ENCODE measurements around the gene SCAMP4.

- no peak for TF ChIP-seq CEBPB (IDR thresholded peaks at IDR 0.05; ENCODE audit: low read depth)
- no peak for TF ChIP-seq EZH2phosphoT487 (IDR thresholded peaks at IDR 0.05; ENCODE audit: borderline replicate concordance)
- TF ChIP-seq EGR1 (IDR thresholded peaks at IDR 0.05; ENCODE audit: low read depth), result no peak
- TF ChIP-seq, protein P1, sequence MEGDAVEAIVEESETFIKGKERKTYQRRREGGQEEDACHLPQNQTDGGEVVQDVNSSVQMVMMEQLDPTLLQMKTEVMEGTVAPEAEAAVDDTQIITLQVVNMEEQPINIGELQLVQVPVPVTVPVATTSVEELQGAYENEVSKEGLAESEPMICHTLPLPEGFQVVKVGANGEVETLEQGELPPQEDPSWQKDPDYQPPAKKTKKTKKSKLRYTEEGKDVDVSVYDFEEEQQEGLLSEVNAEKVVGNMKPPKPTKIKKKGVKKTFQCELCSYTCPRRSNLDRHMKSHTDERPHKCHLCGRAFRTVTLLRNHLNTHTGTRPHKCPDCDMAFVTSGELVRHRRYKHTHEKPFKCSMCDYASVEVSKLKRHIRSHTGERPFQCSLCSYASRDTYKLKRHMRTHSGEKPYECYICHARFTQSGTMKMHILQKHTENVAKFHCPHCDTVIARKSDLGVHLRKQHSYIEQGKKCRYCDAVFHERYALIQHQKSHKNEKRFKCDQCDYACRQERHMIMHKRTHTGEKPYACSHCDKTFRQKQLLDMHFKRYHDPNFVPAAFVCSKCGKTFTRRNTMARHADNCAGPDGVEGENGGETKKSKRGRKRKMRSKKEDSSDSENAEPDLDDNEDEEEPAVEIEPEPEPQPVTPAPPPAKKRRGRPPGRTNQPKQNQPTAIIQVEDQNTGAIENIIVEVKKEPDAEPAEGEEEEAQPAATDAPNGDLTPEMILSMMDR (IDR thresholded peaks at IDR 0.05 in 2 of 3, conservative IDR thresholded peaks at IDR 0.05 in 1 of 3; ENCODE audit: borderline replicate concordance in 1 of 3, insufficient read depth in 1 of 3, low read depth in 2 of 3, low read length in 2 of 3), result no peak
- TF ChIP-seq EZH2 (IDR thresholded peaks at IDR 0.05), result no peak
- TF ChIP-seq REST (IDR thresholded peaks at IDR 0.05; ENCODE audit: low read depth), result no peak
- no peak for TF ChIP-seq ELF1 (IDR thresholded peaks at IDR 0.05; ENCODE audit: borderline replicate concordance, low read depth)
Observed at GRCh38 chr19:1908364-1908678, 3.1 kb downstream of the SCAMP4 start.

All from HCT116 (cell line).